Neutrophil (primary cell): Measurements from ENCODE around the gene RAPGEFL1.
A peak's percentile ranks its signal among the peaks of the same experiment; 100 is the strongest.
"Not testable (repeated sequence)": the region's sequence is repeated elsewhere in the genome, so short reads cannot be mapped to it uniquely, and the experiment has no call there.

ENCODE experiments used
- H3K27ac ChIP-seq: fragments of 200-600 bp; sonication (generic); 2 replicates; pipeline ENCODE4 v1.5.1; 2016; ENCODE audit warnings: mild to moderate bottlenecking, moderate library complexity
- H3K27me3 ChIP-seq: fragments of 200-600 bp; sonication (generic); 2 replicates; pipeline ENCODE4 v1.6.0; 2016; ENCODE audit warnings: mild to moderate bottlenecking
- H3K36me3 ChIP-seq: fragments of 200-600 bp; sonication (generic); 2 replicates; pipeline ENCODE4 v1.5.1; 2017
- H3K4me1 ChIP-seq, 2 experiments: fragments of 200-600 bp in 1 of 2; sonication (generic) in 1 of 2; 1 replicate in 1 of 2; 2 replicates in 1 of 2; pipeline versions ENCODE4 v1.5.1 to v1.6.1; 2013 to 2016; ENCODE audit warnings: low read depth in 1 of 2, low read length in 1 of 2, mild to moderate bottlenecking in 1 of 2, moderate library complexity in 1 of 2; ENCODE audit not compliant: control insufficient read depth in 1 of 2, insufficient read depth in 1 of 2
- H3K4me3 ChIP-seq, 2 experiments: fragments of 200-600 bp in 1 of 2; sonication (generic) in 1 of 2; 1 replicate in 1 of 2; 2 replicates in 1 of 2; pipeline ENCODE4 v1.5.1; 2013 to 2016; ENCODE audit warnings: low read depth in 1 of 2, low read length in 1 of 2, mild to moderate bottlenecking in 1 of 2, moderate library complexity in 1 of 2
- H3K9me3 ChIP-seq: fragments of 200-600 bp; sonication (generic); 2 replicates; pipeline ENCODE4 v1.5.1; 2016
- CTCF ChIP-seq: fragments of 200-600 bp; sonication (generic); IDR thresholded peaks from 2 replicates; pipeline ENCODE4 v1.5.1; 2016; ENCODE audit warnings: antibody characterized with exemption

Gene RAPGEFL1

GRCh38 chr17:40194821-40195220, 17.6 kb downstream of the RAPGEFL1 start:
- peaks cover 34% of the 10 kb centered on the region for H3K27me3 ChIP-seq
- H3K9me3 ChIP-seq, result no peaks in the 10 kb centered on the region
- no peak overlapping the region for H3K4me3 ChIP-seq
- TF ChIP-seq CTCF, result no peak
- H3K4me1 ChIP-seq, result peaks cover 20 to 22% of the 10 kb centered on the region in 2 experiments
- no peak overlapping the region for H3K27ac ChIP-seq
- H3K36me3 ChIP-seq, result peaks cover 14% of the 10 kb centered on the region

- Histone ChIP-seq H3K9me3 (no peaks in the 10 kb centered on the region), H3K4me1 (peaks cover 15 to 17% of the 10 kb centered on the region in 2 experiments), H3K27ac (no peak overlapping the region), H3K27me3 (peaks cover 11% of the 10 kb centered on the region), H3K4me3 (no peak overlapping the region), H3K36me3 (peaks cover 11% of the 10 kb centered on the region)
- no peak for TF ChIP-seq CTCF
These were observed 20.3 kb downstream of the RAPGEFL1 start for GRCh38 chr17:40197550-40197949.

GRCh38 chr17:40197965-40198456, 20.7 kb downstream of the RAPGEFL1 start:
- H3K27ac ChIP-seq, H3K36me3 ChIP-seq: not testable (repeated sequence)

GRCh38 chr17:40198576-40198975, 21.3 kb downstream of the RAPGEFL1 start:
- no peak overlapping the region for H3K4me3 ChIP-seq
- H3K27me3 ChIP-seq, result peaks cover 11% of the 10 kb centered on the region
- H3K27ac ChIP-seq, result no peak overlapping the region
- peaks cover 21 to 22% of the 10 kb centered on the region in 2 experiments for H3K4me1 ChIP-seq
- TF ChIP-seq CTCF, result no peak
- peaks cover under 1% of the 10 kb centered on the region for H3K36me3 ChIP-seq
- H3K9me3 ChIP-seq, result no peaks in the 10 kb centered on the region

More at GRCh38 chr17:40197965-40198456, 20.7 kb downstream of the RAPGEFL1 start:
- not testable (repeated sequence) for H3K4me3 ChIP-seq, H3K9me3 ChIP-seq
- peaks cover 11% of the 10 kb centered on the region for H3K27me3 ChIP-seq
- H3K4me1 ChIP-seq, result peaks cover 20 to 21% of the 10 kb centered on the region in 2 experiments

- Histone ChIP-seq H3K36me3 (no peaks in the 10 kb centered on the region), H3K4me1 (peaks cover 25 to 31% of the 10 kb centered on the region in 2 experiments), H3K9me3 (no peaks in the 10 kb centered on the region), H3K27me3 (peaks cover 6% of the 10 kb centered on the region), H3K4me3 (peak overlapping the region in 1 of 2 experiments; percentile 14), H3K27ac (peak overlapping the region; percentile 75)
- TF ChIP-seq CTCF, result no peak
These were observed 25.9 kb downstream of the RAPGEFL1 start for GRCh38 chr17:40203131-40203530.

- H3K36me3 ChIP-seq, H3K4me3 ChIP-seq, H3K9me3 ChIP-seq, H3K27me3 ChIP-seq: not testable (repeated sequence)
- peaks cover 25 to 31% of the 10 kb centered on the region in 2 experiments for H3K4me1 ChIP-seq
- peak overlapping the region; percentile 13 for H3K27ac ChIP-seq
These were observed 28.9 kb downstream of the RAPGEFL1 start for GRCh38 chr17:40206193-40206592.
